Hematopoietic multipotent progenitor cell treated with erythropoietin and hydrocortisone succinate and interleukin-3 and kit ligand, for 8 days (in vitro differentiated cells): Measurements from ENCODE around the gene LGALS1.

ENCODE experiments used
- DNase-seq: peaks from one replicate; pipeline ENCODE4 v3.0.0-alpha.2; 2015

Gene LGALS1

GRCh38 chr22:37728620-37729019 is 53.2 kb downstream of the LGALS1 start:
- DNase-seq: no peak
